K562 (cell line): Measurements from ENCODE around the gene KRTAP9-2.
"Not testable (repeated sequence)": the region's sequence is repeated elsewhere in the genome, so short reads cannot be mapped to it uniquely, and the experiment has no call there.

Experiments
- CTCF ChIP-seq, 3 experiments: IDR thresholded peaks in 2 of 3; conservative IDR thresholded peaks in 1 of 3; 2 replicates each; pipeline ENCODE4 v1.5.1; 2011 to 2012; ENCODE audit warnings: low read length in 3 of 3, mild to moderate bottlenecking in 3 of 3, control low read depth in 2 of 3, improper control_type of control experiment in 1 of 3, inconsistent platforms in 1 of 3, low read depth in 1 of 3, mixed read lengths in 1 of 3, moderate library complexity in 1 of 3; ENCODE audit not compliant: insufficient read depth in 2 of 3
- DEAF1 ChIP-seq: fragments of 450-650 bp; formaldehyde crosslinking; IDR thresholded peaks from 2 replicates; pipeline ENCODE4 v1.4.0; 2020; ENCODE audit warnings: mild to moderate bottlenecking, moderate library complexity
- POLR2A ChIP-seq: fragments of 450-650 bp; conservative IDR thresholded peaks from 2 replicates; pipeline ENCODE4 v1.6.1; 2016

- TF ChIP-seq DEAF1 (CRISPR knock-in tag); CTCF (IDR thresholded peaks at IDR 0.05 in 2 of 3, conservative IDR thresholded peaks at IDR 0.05 in 1 of 3; ENCODE audit: insufficient read depth in 2 of 3, low read depth in 1 of 3, low read length in 3 of 3); POLR2A: not testable (repeated sequence)
Observed at GRCh38 chr17:41246995-41247787, 20.7 kb downstream of the KRTAP9-2 start.
